ENCODE measurements around the gene CTDNEP1. TPM values are rescaled to one million over a fixed set of nuclear protein-coding genes. Genes with fewer than 3 reads are reported as not detected.

The CTDNEP1 gene
- total RNA-seq, 1 donor from 2014 or later: 141 TPM

- Histone ChIP-seq H3K4me3 (no peak overlapping the region), H3K36me3 (peaks cover 50% of the 10 kb centered on the region), H3K27me3 (no peaks in the 10 kb centered on the region), H3K4me1 (peaks cover 26% of the 10 kb centered on the region), H3K9me3 (no peaks in the 10 kb centered on the region), H3K27ac (no peak overlapping the region)
- DNase-seq (no peak), ATAC-seq (no peak)
- TF ChIP-seq CTCF (IDR thresholded peaks at IDR 0.05): no peak
- intact Hi-C loops (cut with DNase I): no loop called here
These were observed 3.0 kb upstream of the CTDNEP1 start for GRCh38 chr17:7254511-7254910.

DNA sequence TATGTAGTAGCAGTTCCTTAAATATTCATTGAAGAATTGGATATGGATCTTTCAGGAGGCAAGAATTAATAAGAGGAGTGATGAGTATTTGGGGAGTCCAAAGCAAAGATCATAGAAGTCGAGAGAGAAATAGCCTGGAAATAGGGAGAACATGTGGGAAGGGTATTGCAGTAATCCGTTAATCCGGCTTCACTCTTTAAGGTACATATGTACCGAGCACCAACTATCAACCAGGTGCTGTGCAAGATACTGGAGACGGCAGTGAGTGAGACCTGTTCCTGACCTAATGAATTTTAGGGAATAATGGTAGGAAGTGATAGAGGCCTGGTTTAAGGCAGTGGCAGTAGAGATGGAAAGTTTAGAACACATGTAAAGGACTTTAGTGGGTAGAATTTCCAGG is 1.5 kb upstream of the CTDNEP1 start:
- intact Hi-C loops (cut with DNase I): no loop called here
- no peaks in the 10 kb centered on the region for H3K9me3 ChIP-seq
- ATAC-seq (no peak), DNase-seq (no peak)
- no peaks in the 10 kb centered on the region for H3K27me3 ChIP-seq
- TF ChIP-seq CTCF (IDR thresholded peaks at IDR 0.05): no peak
- H3K36me3 ChIP-seq: peaks cover 41% of the 10 kb centered on the region
- H3K4me3 ChIP-seq: peak overlapping the region; percentile 91
- peak overlapping the region; percentile 99 for H3K27ac ChIP-seq
- peaks cover 32% of the 10 kb centered on the region for H3K4me1 ChIP-seq

DNA sequence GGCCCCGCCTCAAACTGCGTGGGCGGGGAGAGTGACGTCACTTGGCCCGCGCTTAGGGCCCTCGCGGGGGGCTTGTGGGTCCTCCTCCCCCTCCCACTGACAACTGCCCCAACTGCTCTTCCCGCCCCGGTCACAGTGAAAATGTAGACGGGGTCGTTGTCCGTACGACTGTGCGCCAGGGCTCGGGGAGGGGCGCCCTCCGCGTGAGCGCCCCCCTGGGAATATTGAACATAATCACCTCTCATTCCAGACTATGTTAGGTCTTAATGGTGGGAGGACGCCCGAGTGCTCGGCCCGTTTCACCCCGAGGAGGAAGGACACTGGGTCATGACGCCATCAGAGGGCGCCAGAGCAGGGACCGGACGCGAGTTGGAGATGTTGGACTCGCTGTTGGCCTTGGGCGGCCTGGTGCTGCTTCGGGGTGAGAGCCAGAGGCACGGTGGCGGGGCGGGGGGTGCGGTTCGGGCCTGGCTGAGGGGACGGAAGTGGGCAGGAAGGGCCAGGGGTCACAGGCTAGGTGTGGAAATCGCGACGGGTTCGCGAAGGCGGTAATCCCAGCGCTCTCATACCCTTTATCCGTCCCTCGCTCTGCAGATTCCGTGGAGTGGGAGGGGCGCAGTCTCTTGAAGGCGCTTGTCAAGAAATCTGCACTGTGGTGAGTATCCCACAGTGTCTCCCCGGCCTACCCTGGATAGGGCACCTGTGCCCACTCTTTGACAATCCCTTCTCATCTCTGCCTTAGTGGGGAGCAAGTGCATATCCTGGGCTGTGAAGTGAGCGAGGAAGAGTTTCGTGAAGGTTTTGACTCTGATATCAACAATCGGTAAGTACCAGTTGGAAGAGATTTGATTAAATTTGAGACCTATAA is 876 bp upstream of the CTDNEP1 start, which contains the start of gene ELP5:
Gene ELP5 (plus strand): TSS at position 40 of the 868 bp plus-strand sequence. CDS start 336 bp downstream, at position 376.
- intact Hi-C loops (cut with DNase I): no loop called here
- Histone ChIP-seq H3K4me3 (peak within 1 kb of the TSS; percentile 91), H3K9me3 (no peaks in the 10 kb centered on the region), H3K36me3 (peaks cover 34% of the 10 kb centered on the region), H3K4me1 (peaks cover 32% of the 10 kb centered on the region), H3K27me3 (no peaks in the 10 kb centered on the region), H3K27ac (peak within 1 kb of the TSS; percentile 99)
- ATAC-seq (peak; percentile 82), DNase-seq (peak; percentile 97)
- TF ChIP-seq CTCF (IDR thresholded peaks at IDR 0.05): peak; percentile 34

DNA sequence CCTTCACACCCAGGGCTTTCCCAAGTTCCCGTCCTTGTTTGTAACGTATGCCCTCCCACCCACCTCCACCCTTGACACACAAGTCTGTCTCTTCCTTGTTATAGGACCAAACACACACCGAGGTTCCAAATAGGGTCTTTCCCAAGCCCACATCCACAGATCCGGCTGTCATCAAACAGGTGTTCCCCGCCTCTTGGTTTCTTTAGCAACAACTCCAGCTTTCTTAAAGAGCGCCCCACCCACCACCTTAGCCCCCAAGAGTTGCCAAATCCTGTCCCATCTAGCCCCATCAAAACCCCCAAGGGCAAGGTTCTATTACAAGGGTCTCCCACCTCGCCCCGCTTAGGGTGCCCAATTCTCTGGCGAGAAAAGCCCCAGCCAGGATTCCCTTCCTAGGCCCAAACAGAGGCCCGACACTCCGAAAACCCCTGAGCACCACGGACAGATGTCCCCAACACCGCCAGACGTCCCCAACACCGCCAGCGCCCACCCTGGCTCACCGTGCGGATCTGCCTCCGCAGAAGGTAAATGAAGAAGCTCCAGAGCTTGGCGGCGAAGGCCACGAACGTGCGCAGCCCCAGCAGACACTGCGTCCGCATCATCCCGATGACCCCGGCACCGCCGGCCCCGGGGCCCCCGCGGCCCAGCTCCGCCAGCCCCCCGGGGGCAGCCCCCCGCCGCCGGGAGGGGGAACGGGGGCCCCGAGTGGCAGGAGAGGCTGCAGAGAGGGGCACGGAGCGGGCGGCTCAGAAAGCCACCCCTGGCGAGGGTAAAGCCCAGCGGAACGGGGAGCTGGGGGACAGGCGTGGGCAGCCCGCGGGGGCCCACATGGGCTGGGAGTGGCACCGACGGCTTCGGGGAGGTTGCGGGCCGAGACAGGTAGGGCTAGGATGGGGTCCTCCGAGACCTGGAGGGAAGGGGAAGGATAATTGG is 573 bp downstream of the CTDNEP1 start:
- Histone ChIP-seq H3K4me1 (peaks cover 32% of the 10 kb centered on the region), H3K4me3 (peak overlapping the region; percentile 91), H3K27me3 (no peaks in the 10 kb centered on the region), H3K9me3 (no peaks in the 10 kb centered on the region), H3K27ac (peak overlapping the region; percentile 99), H3K36me3 (peaks cover 32% of the 10 kb centered on the region)
- TF ChIP-seq CTCF (IDR thresholded peaks at IDR 0.05): no peak
- no peak for ATAC-seq
- intact Hi-C loops (cut with DNase I): no loop called here
- DNase-seq: no peak

DNA sequence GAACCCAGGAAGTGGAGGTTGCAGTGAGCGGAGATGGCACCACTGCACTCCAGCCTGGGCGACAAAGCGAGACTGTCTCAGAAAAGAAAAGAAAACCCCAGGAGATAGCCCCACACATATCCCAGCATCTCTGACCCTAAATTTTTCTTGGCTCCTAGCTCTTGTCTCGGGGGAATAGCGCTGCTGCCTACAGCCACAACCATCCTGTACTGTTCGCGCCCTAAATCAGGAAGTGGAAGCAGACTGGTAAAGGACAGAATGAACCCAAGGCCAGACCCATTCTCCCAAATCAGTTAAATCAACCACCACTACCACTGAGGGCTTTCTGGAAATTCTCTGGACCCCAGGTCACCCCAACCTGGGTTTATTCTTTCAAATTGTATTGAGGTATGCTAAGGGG is 1.7 kb downstream of the CTDNEP1 start:
- intact Hi-C loops (cut with DNase I): no loop called here
- ATAC-seq: no peak
- Histone ChIP-seq H3K4me3 (peak overlapping the region; percentile 91), H3K27ac (peak overlapping the region; percentile 99), H3K4me1 (peaks cover 32% of the 10 kb centered on the region), H3K9me3 (no peaks in the 10 kb centered on the region), H3K27me3 (no peaks in the 10 kb centered on the region), H3K36me3 (peaks cover 32% of the 10 kb centered on the region)
- no peak for DNase-seq
- TF ChIP-seq CTCF (IDR thresholded peaks at IDR 0.05): no peak
